DMS153 (cell line): Measurements from ENCODE around the gene ZBTB40.
A peak's percentile ranks its signal among the peaks of the same experiment; 100 is the strongest.

Experiments
- DNase-seq: peaks from one replicate; lab custom pipeline; 2025; lab: John Stamatoyannopoulos, UW

ZBTB40 gene

GRCh38 chr1:22451702-22452480, at the start of gene ZBTB40:
Gene ZBTB40, plus strand, starts transcription at chr1:22451851. Its CDS starts 38,098 bp downstream, at chr1:22489949.
- DNase-seq, result peak; percentile 97

GRCh38 chr1:22402356-22403053, 49.1 kb upstream of the ZBTB40 start:
- DNase-seq, result no peak

GRCh38 chr1:22404486-22404885, 47.2 kb upstream of the ZBTB40 start:
- DNase-seq, result no peak

GRCh38 chr1:22406722-22407495, 44.7 kb upstream of the ZBTB40 start:
- no peak for DNase-seq

- DNase-seq, result no peak
Observed at GRCh38 chr1:22408230-22408629, 43.4 kb upstream of the ZBTB40 start.

GRCh38 chr1:22410401-22410800, 41.2 kb upstream of the ZBTB40 start:
- DNase-seq, result no peak

- no peak for DNase-seq
Observed at GRCh38 chr1:22410928-22411495, 40.6 kb upstream of the ZBTB40 start.

GRCh38 chr1:22411589-22411988, 40.1 kb upstream of the ZBTB40 start:
- no peak for DNase-seq

GRCh38 chr1:22412932-22413727, 38.5 kb upstream of the ZBTB40 start:
- DNase-seq, result no peak

- no peak for DNase-seq
Observed at GRCh38 chr1:22413799-22414198, 37.9 kb upstream of the ZBTB40 start.

GRCh38 chr1:22414244-22414751, 37.4 kb upstream of the ZBTB40 start:
- DNase-seq, result peak; percentile 93

GRCh38 chr1:22415489-22415888, 36.2 kb upstream of the ZBTB40 start:
- no peak for DNase-seq

- peak; percentile 57 for DNase-seq
Observed at GRCh38 chr1:22416555-22417454, 34.8 kb upstream of the ZBTB40 start.

- DNase-seq, result no peak
Observed at GRCh38 chr1:22417466-22417865, 34.2 kb upstream of the ZBTB40 start.

- no peak for DNase-seq
Observed at GRCh38 chr1:22418312-22418711, 33.3 kb upstream of the ZBTB40 start.

GRCh38 chr1:22418933-22419382, 32.7 kb upstream of the ZBTB40 start:
- DNase-seq, result peak; percentile 72

GRCh38 chr1:22420455-22421053, 31.1 kb upstream of the ZBTB40 start:
- peak; percentile 41 for DNase-seq

- DNase-seq, result no peak
Observed at GRCh38 chr1:22426781-22427180, 24.9 kb upstream of the ZBTB40 start.

GRCh38 chr1:22428672-22429071, 23.0 kb upstream of the ZBTB40 start:
- peak; percentile 12 for DNase-seq

- no peak for DNase-seq
Observed at GRCh38 chr1:22431965-22432364, 19.7 kb upstream of the ZBTB40 start.
